Renal cortex interstitium (tissue), 11 donors: Measurements from ENCODE around the gene MAPK9. TPM values are rescaled to one million over a fixed set of nuclear protein-coding genes. Genes with fewer than 3 reads are reported as not detected.
"Not testable (repeated sequence)": the region's sequence is repeated elsewhere in the genome, so short reads cannot be mapped to it uniquely, and the experiment has no call there.

ENCODE experiments used
- DNase-seq, 11 donors: peaks; one replicate each; pipeline ENCODE4 v3.0.0-alpha.2; 2013; ENCODE audit warnings: low read depth in 9 of 11, low spot score in 4 of 11; ENCODE audit errors: extremely low read depth in 1 of 11
- polyA plus RNA-seq, 3 donors: library from polyadenylated mRNA; unstranded; fragments of 120-200 nt; gene quantifications; one replicate each; pipeline ENCODE4 v1.2.1, GENCODE V29; 2013; ENCODE audit not compliant: insufficient read length in 3 of 3

MAPK9 gene
- polyA plus RNA-seq, 3 donors: 37.1 to 37.5 (median 37.3) TPM

- DNase-seq: no peak
Observed at GRCh38 chr5:180214870-180215770, 76.8 kb downstream of the MAPK9 start.

GRCh38 chr5:180213657-180214207 is 78.2 kb downstream of the MAPK9 start:
- no peak for DNase-seq

- no peak for DNase-seq
Observed at GRCh38 chr5:180213256-180213600, 78.7 kb downstream of the MAPK9 start.

GRCh38 chr5:180212363-180213255 is 79.3 kb downstream of the MAPK9 start:
- no peak for DNase-seq

GRCh38 chr5:180211761-180212035 is 80.2 kb downstream of the MAPK9 start:
- no peak for DNase-seq

GRCh38 chr5:180210961-180211760 is 80.7 kb downstream of the MAPK9 start:
- DNase-seq: no peak

- DNase-seq: not testable (repeated sequence)
Observed at GRCh38 chr5:180210077-180210476, 81.8 kb downstream of the MAPK9 start.

GRCh38 chr5:180209137-180209581 is 82.7 kb downstream of the MAPK9 start, which contains the start of gene RASGEF1C:
Gene RASGEF1C, minus strand, starts transcription at chr5:180209211. Its CDS starts 71,159 bp downstream, at chr5:180138052.
- peak; percentile 31 to 73 (median 55) for DNase-seq

- no peak for DNase-seq
Observed at GRCh38 chr5:180208435-180209081, 83.3 kb downstream of the MAPK9 start.

GRCh38 chr5:180208038-180208434 is 83.8 kb downstream of the MAPK9 start:
- DNase-seq: no peak

GRCh38 chr5:180207593-180207992 is 84.3 kb downstream of the MAPK9 start:
- no peak for DNase-seq

- DNase-seq: no peak
Observed at GRCh38 chr5:180206993-180207392, 84.9 kb downstream of the MAPK9 start.

- no peak for DNase-seq
Observed at GRCh38 chr5:180205916-180206315, 86.0 kb downstream of the MAPK9 start.

- DNase-seq: no peak
Observed at GRCh38 chr5:180204276-180204819, 87.5 kb downstream of the MAPK9 start.

GRCh38 chr5:180202939-180203573 is 88.8 kb downstream of the MAPK9 start:
- no peak for DNase-seq

GRCh38 chr5:180201051-180201987 is 90.6 kb downstream of the MAPK9 start:
- DNase-seq: no peak

- no peak for DNase-seq
Observed at GRCh38 chr5:180199390-180199789, 92.5 kb downstream of the MAPK9 start.
